Measurements from ENCODE around the gene PRKN. TPM values are rescaled to one million over a fixed set of nuclear protein-coding genes. Genes with fewer than 3 reads are reported as not detected.

Gene PRKN
- total and polyA plus RNA-seq, 5 experiments from 2014 or later, result 2.2 to 5.6 (median 3.5) TPM

- H3K4me3 Mint-ChIP-seq, result no peak overlapping the region
- DNase-seq (no peak), ATAC-seq (no peak)
- H3K27me3 Mint-ChIP-seq, result no peaks in the 10 kb centered on the region
- peaks cover 0 to 6% (median 0%) of the 10 kb centered on the region in 9 donors for H3K9me3 Mint-ChIP-seq
- POLR2A ChIA-PET, result no interaction called here
- H3K4me1 Mint-ChIP-seq, result peaks cover 0 to 7% (median 1%) of the 10 kb centered on the region in 4 donors
- H3K27ac Mint-ChIP-seq, result no peak overlapping the region
- H3K36me3 Mint-ChIP-seq, result peaks cover 0 to 2% (median 0%) of the 10 kb centered on the region in 3 donors
Measured at GRCh38 chr6:162181111-162181510, 546.5 kb downstream of the PRKN start.

- DNase-seq (no peak), ATAC-seq (no peak)
- no peak overlapping the region for H3K4me3 Mint-ChIP-seq
- peaks cover 0 to 7% (median 1%) of the 10 kb centered on the region in 4 donors for H3K4me1 Mint-ChIP-seq
- H3K9me3 Mint-ChIP-seq, result peaks cover 0 to 5% (median 0%) of the 10 kb centered on the region in 9 donors
- no peaks in the 10 kb centered on the region for H3K36me3 Mint-ChIP-seq
- no peaks in the 10 kb centered on the region for H3K27me3 Mint-ChIP-seq
- POLR2A ChIA-PET, result no interaction called here
- no peak overlapping the region for H3K27ac Mint-ChIP-seq
Measured at GRCh38 chr6:162179196-162179951, 548.2 kb downstream of the PRKN start.

GRCh38 chr6:162178666-162179065 lies 548.9 kb downstream of the PRKN start:
- H3K36me3 Mint-ChIP-seq, result no peaks in the 10 kb centered on the region
- H3K27ac Mint-ChIP-seq, result no peak overlapping the region

GRCh38 chr6:162178266-162178665 lies 549.3 kb downstream of the PRKN start:
- H3K9me3 Mint-ChIP-seq, result peaks cover 0 to 2% (median 0%) of the 10 kb centered on the region in 9 donors
- H3K4me3 Mint-ChIP-seq, result no peak overlapping the region
- DNase-seq (no peak), ATAC-seq (no peak)
- H3K4me1 Mint-ChIP-seq, result peaks cover 0 to 7% (median 1%) of the 10 kb centered on the region in 4 donors
- no peaks in the 10 kb centered on the region for H3K27me3 Mint-ChIP-seq
- H3K36me3 Mint-ChIP-seq, result no peaks in the 10 kb centered on the region
- POLR2A ChIA-PET, result no interaction called here
- no peak overlapping the region for H3K27ac Mint-ChIP-seq

More at GRCh38 chr6:162178666-162179065, 548.9 kb downstream of the PRKN start:
- H3K4me3 Mint-ChIP-seq, result no peak overlapping the region
- H3K27me3 Mint-ChIP-seq, result no peaks in the 10 kb centered on the region
- ATAC-seq, result no peak
- no peak for DNase-seq
- H3K4me1 Mint-ChIP-seq, result peaks cover 0 to 7% (median 1%) of the 10 kb centered on the region in 4 donors
- peaks cover 0 to 3% (median 0%) of the 10 kb centered on the region in 9 donors for H3K9me3 Mint-ChIP-seq
- POLR2A ChIA-PET, result no interaction called here

GRCh38 chr6:162177746-162178145 lies 549.8 kb downstream of the PRKN start:
- H3K36me3 Mint-ChIP-seq, result no peaks in the 10 kb centered on the region
- H3K27ac Mint-ChIP-seq, result no peak overlapping the region
- POLR2A ChIA-PET, result no interaction called here
- no peak overlapping the region for H3K4me3 Mint-ChIP-seq
- no peaks in the 10 kb centered on the region for H3K27me3 Mint-ChIP-seq
- no peak for ATAC-seq
- peaks cover 0 to 7% (median 1%) of the 10 kb centered on the region in 4 donors for H3K4me1 Mint-ChIP-seq
- no peak for DNase-seq
- peaks cover 0 to 2% (median 0%) of the 10 kb centered on the region in 9 donors for H3K9me3 Mint-ChIP-seq

- Mint-ChIP-seq H3K9me3 (no peaks in the 10 kb centered on the region), H3K27ac (no peak overlapping the region), H3K27me3 (no peaks in the 10 kb centered on the region), H3K36me3 (no peaks in the 10 kb centered on the region), H3K4me1 (no peaks in the 10 kb centered on the region), H3K4me3 (no peak overlapping the region)
- ATAC-seq (no peak), DNase-seq (no peak)
- POLR2A ChIA-PET, result no interaction called here
Measured at GRCh38 chr6:162173466-162173865, 554.1 kb downstream of the PRKN start.

GRCh38 chr6:162165479-162165878 lies 562.1 kb downstream of the PRKN start:
- H3K36me3 Mint-ChIP-seq, result peaks cover 0 to 4% (median 0%) of the 10 kb centered on the region in 3 donors
- no peak overlapping the region for H3K4me3 Mint-ChIP-seq
- peaks cover 0 to 3% (median 0%) of the 10 kb centered on the region in 9 donors for H3K9me3 Mint-ChIP-seq
- no peak overlapping the region for H3K27ac Mint-ChIP-seq
- H3K4me1 Mint-ChIP-seq, result no peaks in the 10 kb centered on the region
- H3K27me3 Mint-ChIP-seq, result no peaks in the 10 kb centered on the region
- ATAC-seq (no peak), DNase-seq (no peak)
- POLR2A ChIA-PET, result no interaction called here

GRCh38 chr6:162157167-162157870 lies 570.2 kb downstream of the PRKN start:
- POLR2A ChIA-PET, result no interaction called here
- Mint-ChIP-seq H3K4me1 (peaks cover 0 to 1% (median 0%) of the 10 kb centered on the region in 4 donors), H3K27ac (no peak overlapping the region), H3K27me3 (no peaks in the 10 kb centered on the region), H3K4me3 (no peak overlapping the region), H3K9me3 (peaks cover 0 to 5% (median 0%) of the 10 kb centered on the region in 9 donors), H3K36me3 (peaks cover 0 to 4% (median 0%) of the 10 kb centered on the region in 3 donors)
- DNase-seq (no peak), ATAC-seq (no peak)

GRCh38 chr6:162156146-162156545 lies 571.4 kb downstream of the PRKN start:
- H3K4me1 Mint-ChIP-seq, result peaks cover 0 to 5% (median 0%) of the 10 kb centered on the region in 4 donors
- H3K27me3 Mint-ChIP-seq, result no peaks in the 10 kb centered on the region
- no peak for DNase-seq
- H3K9me3 Mint-ChIP-seq, result peaks cover 0 to 7% (median 0%) of the 10 kb centered on the region in 9 donors
- POLR2A ChIA-PET, result no interaction called here
- ATAC-seq, result no peak
- no peak overlapping the region for H3K4me3 Mint-ChIP-seq
- peaks cover 0 to 7% (median 0%) of the 10 kb centered on the region in 3 donors for H3K36me3 Mint-ChIP-seq
- no peak overlapping the region for H3K27ac Mint-ChIP-seq

- ATAC-seq (no peak), DNase-seq (no peak)
- peaks cover 0 to 14% (median 0%) of the 10 kb centered on the region in 9 donors for H3K9me3 Mint-ChIP-seq
- H3K4me1 Mint-ChIP-seq, result peaks cover 0 to 9% (median 0%) of the 10 kb centered on the region in 4 donors
- H3K36me3 Mint-ChIP-seq, result peaks cover 0 to 7% (median 0%) of the 10 kb centered on the region in 3 donors
- POLR2A ChIA-PET, result no interaction called here
- no peak overlapping the region for H3K27ac Mint-ChIP-seq
- H3K4me3 Mint-ChIP-seq, result no peak overlapping the region
- H3K27me3 Mint-ChIP-seq, result no peaks in the 10 kb centered on the region
Measured at GRCh38 chr6:162154930-162155329, 572.6 kb downstream of the PRKN start.

GRCh38 chr6:162154001-162154400 lies 573.6 kb downstream of the PRKN start:
- H3K4me3 Mint-ChIP-seq, result no peak overlapping the region
- peaks cover 0 to 21% (median 0%) of the 10 kb centered on the region in 9 donors for H3K9me3 Mint-ChIP-seq
- ATAC-seq (no peak), DNase-seq (no peak)
- POLR2A ChIA-PET, result no interaction called here
- H3K27ac Mint-ChIP-seq, result no peak overlapping the region
- H3K27me3 Mint-ChIP-seq, result no peaks in the 10 kb centered on the region
- H3K4me1 Mint-ChIP-seq, result peaks cover 0 to 9% (median 0%) of the 10 kb centered on the region in 4 donors
- peaks cover 0 to 7% (median 0%) of the 10 kb centered on the region in 3 donors for H3K36me3 Mint-ChIP-seq

- no peak overlapping the region for H3K27ac Mint-ChIP-seq
- no peaks in the 10 kb centered on the region for H3K27me3 Mint-ChIP-seq
- DNase-seq (no peak), ATAC-seq (no peak)
- peaks cover 0 to 9% (median 0%) of the 10 kb centered on the region in 4 donors for H3K4me1 Mint-ChIP-seq
- H3K36me3 Mint-ChIP-seq, result peaks cover 0 to 8% (median 0%) of the 10 kb centered on the region in 3 donors
- POLR2A ChIA-PET, result no interaction called here
- no peak overlapping the region for H3K4me3 Mint-ChIP-seq
- H3K9me3 Mint-ChIP-seq, result peaks cover 0 to 24% (median 4%) of the 10 kb centered on the region in 9 donors
Measured at GRCh38 chr6:162153120-162153519, 574.4 kb downstream of the PRKN start.

GRCh38 chr6:162151021-162151665 lies 576.4 kb downstream of the PRKN start:
- H3K4me3 Mint-ChIP-seq, result no peak overlapping the region
- POLR2A ChIA-PET, result no interaction called here
- H3K9me3 Mint-ChIP-seq, result peaks cover 0 to 35% (median 4%) of the 10 kb centered on the region in 9 donors
- H3K27me3 Mint-ChIP-seq, result no peaks in the 10 kb centered on the region
- ATAC-seq (no peak), DNase-seq (no peak)
- H3K27ac Mint-ChIP-seq, result no peak overlapping the region
- peaks cover 0 to 7% (median 0%) of the 10 kb centered on the region in 4 donors for H3K4me1 Mint-ChIP-seq
- H3K36me3 Mint-ChIP-seq, result peaks cover 0 to 10% (median 0%) of the 10 kb centered on the region in 3 donors

Data from naive thymus-derived CD8-positive, alpha-beta T cell (primary cell).